HUDEP-2 (cell line): Measurements from ENCODE around the gene TMEM221.

ENCODE experiments used
- DNase-seq, 76 experiments: peaks; one replicate each; lab custom pipeline; 2025; ENCODE audit not compliant: unreplicated experiment in 76 of 76; lab: John Stamatoyannopoulos, UW

The TMEM221 gene

GRCh38 chr19:17448131-17448967, at the start of gene TMEM221:
TSS of gene TMEM221 (minus strand) at chr19:17448668. CDS start at chr19:17448462, 206 bp downstream.
- peak in 30 of 76 experiments; percentile 7 to 51 (median 22) for DNase-seq

- DNase-seq: no peak
Measured at GRCh38 chr19:17497149-17497798, 48.8 kb upstream of the TMEM221 start.

GRCh38 chr19:17496337-17496997, 48.0 kb upstream of the TMEM221 start:
- peak in 74 of 76 experiments; percentile 24 to 93 (median 80) for DNase-seq

- DNase-seq: no peak
Measured at GRCh38 chr19:17495639-17496296, 47.3 kb upstream of the TMEM221 start.

- DNase-seq: no peak
Measured at GRCh38 chr19:17491287-17491686, 42.8 kb upstream of the TMEM221 start.

GRCh38 chr19:17490411-17490810, 41.9 kb upstream of the TMEM221 start:
- no peak for DNase-seq

- no peak for DNase-seq
Measured at GRCh38 chr19:17489392-17490030, 41.0 kb upstream of the TMEM221 start.

- peak in 75 of 76 experiments; percentile 64 to 99 (median 95) for DNase-seq
Measured at GRCh38 chr19:17488593-17489391, 40.3 kb upstream of the TMEM221 start.

- DNase-seq: no peak
Measured at GRCh38 chr19:17487284-17488121, 39.0 kb upstream of the TMEM221 start.

- no peak for DNase-seq
Measured at GRCh38 chr19:17486545-17487240, 38.2 kb upstream of the TMEM221 start.

GRCh38 chr19:17484520-17485185, 36.2 kb upstream of the TMEM221 start:
- DNase-seq: no peak

GRCh38 chr19:17483605-17484002, 35.1 kb upstream of the TMEM221 start:
- no peak for DNase-seq

GRCh38 chr19:17482877-17483604, 34.6 kb upstream of the TMEM221 start:
- no peak for DNase-seq

GRCh38 chr19:17481986-17482385, 33.5 kb upstream of the TMEM221 start:
- no peak for DNase-seq

GRCh38 chr19:17479325-17479791, 30.9 kb upstream of the TMEM221 start:
- no peak for DNase-seq

GRCh38 chr19:17475541-17476115, 27.2 kb upstream of the TMEM221 start:
- no peak for DNase-seq
